Endometrium (tissue), 2 donors: ENCODE data around the gene CC2D2A.
"Not testable (repeated sequence)": the region's sequence is repeated elsewhere in the genome, so short reads cannot be mapped to it uniquely, and the experiment has no call there.

Experiments
- FAIRE-seq: peaks from 2 replicates; lab custom pipeline; 2012; peaks lifted over from hg19 to GRCh38; lab: Jason Lieb, UNC
- donor health status: control.
- donor health status: control.

Gene CC2D2A

DNA sequence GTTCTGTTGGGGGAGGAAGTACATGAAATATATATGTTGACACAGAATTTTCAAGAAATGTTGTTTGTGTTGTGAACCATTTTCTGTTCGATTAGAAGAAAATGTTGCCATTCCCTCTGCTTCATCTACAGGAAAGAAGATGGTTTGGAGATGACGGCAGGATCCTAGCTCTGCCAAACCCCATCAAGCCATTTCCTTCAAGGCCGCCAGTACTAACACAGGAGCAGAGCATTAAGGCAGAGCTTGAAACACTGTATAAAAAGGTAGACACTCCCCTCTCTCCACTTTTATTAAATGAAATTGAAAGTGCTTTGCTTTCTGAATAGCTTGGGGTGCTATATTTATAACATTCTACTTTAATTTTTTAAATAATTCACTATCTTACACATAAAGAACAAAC is 46.8 kb downstream of the CC2D2A start:
- FAIRE-seq: no peak

- FAIRE-seq: not testable (repeated sequence)
Observed at GRCh38 chr4:15517681-15518080, 48.0 kb downstream of the CC2D2A start.

DNA sequence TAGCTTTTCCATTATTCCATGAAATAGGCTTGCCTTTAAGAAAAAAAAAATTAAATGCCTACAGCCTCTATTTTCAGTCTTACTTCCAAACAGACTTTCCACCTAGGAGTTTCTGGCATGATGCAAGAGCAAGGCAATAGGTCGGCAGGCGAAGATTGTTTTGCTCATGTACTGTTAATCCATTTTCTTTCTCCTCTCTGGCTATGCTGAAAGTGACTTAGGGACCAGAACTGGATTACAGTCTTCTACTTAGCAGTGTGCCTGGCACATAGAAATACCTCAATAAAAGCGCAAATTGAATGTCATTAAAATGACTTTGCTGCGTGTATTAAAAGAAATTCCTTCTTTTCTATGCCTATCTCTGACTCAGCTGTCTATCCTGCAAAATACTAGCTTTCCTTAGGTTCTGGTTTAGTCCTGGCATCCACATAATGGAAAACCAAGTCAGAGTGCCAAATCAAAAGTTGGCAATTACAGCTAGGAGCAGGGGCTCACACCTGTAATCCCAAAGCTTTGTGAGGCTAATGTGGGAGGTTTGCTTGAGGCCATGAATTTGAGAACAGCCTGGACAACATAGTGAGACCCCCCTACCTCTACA is 51.9 kb downstream of the CC2D2A start:
- FAIRE-seq: no peak

DNA sequence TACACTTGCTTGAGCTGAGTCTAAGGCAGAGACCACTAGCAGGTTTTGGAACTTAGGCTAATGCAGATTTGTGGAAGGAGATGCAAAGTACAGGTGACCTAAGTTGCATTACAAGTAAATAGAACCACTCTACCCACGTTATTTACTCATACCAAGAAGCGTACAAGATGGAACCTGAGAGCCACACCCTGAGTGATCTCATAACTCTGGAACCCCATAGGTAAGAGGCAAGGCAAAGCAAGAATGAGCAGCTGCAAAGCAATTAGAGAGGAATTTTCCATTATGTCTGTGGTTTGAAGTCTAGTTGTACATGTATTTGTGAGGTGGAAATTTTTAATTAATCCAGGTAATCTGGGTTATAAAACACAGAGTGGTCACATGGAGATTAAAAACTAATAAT is 55.4 kb downstream of the CC2D2A start:
- FAIRE-seq: no peak

DNA sequence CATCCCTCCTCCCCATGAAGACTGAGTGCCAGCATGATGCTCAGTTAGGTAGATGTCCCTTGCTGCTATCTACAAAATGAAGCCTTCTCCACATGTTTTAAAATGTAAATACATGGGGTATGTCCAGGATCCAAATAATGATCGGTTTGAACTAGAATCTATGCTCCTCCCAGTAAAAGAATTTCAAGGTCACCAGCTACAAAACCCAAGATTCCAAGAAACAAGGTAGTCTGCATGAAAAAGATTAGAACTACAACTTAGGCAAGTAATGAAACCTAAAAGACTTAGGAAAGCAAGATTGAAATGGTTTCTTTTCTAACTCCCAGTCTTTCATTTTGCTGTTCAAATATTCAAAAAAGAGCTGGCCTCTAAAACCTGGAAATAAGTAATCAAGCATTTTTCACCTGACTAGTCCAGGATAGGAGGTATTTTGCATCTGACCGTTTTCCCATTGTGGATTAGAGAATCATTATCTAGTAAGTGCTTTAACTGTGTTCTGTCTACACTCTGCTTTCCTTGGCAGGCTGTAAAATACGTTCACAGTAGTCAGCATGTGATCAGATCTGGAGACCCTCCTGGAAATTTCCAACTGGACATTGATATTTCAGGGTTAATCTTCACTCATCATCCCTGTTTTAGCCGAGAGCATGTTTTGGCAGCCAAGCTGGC is 57.4 kb downstream of the CC2D2A start:
- no peak for FAIRE-seq

- no peak for FAIRE-seq
Observed at GRCh38 chr4:15531792-15532191, 62.1 kb downstream of the CC2D2A start.

DNA sequence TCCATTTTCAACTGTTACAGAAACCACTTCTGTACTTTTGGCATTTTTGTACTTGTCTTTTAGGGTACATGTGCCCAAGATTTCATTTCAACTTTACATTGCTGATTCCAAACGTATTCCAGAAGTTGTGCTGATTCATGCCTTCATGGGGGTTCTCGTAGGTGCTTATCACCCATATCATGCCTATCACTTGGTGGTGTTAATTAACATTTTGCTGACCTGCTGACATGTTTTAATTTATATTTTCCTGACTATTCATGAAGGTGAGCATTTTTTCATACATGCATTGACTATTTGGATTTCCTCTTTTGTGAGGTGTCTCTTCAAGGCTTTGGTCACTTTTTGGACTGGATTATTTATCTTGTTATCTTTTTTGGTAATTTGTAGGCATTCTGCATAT is 64.1 kb downstream of the CC2D2A start:
- FAIRE-seq: no peak

- no peak for FAIRE-seq
Observed at GRCh38 chr4:15535599-15535998, 65.9 kb downstream of the CC2D2A start.

DNA sequence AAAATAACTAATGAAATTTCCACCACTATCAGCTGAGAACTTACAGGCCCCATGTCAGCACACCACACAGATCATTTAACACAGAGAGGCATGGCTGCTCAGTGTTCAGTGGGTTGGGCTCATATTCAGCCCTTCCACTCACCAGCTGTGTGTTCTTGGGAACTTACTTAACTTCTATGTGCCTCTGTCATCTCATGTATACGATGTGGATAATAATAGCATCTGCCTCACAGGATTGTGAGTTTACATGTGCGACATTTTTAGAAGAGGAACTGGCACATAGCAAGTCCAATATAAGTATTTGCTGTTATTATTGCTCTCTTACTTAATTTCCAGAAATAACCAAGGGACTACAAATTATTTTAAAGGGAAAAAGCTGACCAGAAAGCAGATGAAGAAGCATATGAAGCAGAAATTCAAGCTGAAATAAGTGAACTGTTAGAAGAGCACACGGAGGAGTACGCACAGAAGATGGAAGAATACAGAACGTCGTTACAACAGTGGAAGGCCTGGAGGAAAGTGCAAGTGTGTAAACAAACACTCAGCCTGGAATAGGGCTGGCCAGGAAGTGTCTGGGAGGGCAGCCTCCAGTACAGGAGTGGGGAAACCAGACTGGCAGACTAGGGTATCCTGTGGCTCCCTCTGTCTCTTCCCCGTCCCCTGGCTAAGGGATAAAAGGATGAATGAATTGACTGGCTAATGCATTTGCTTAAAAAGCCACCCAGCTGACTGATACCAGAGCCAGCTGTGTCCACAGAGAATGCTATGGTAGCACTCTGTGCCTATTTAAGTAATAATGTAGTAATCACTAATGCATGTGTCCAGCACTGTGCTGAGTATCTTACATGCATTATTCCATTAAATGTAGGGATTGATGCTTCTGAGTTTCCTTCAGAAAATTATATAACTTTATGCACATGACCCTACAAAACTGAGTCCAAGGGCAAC is 67.1 kb downstream of the CC2D2A start:
- FAIRE-seq: no peak

DNA sequence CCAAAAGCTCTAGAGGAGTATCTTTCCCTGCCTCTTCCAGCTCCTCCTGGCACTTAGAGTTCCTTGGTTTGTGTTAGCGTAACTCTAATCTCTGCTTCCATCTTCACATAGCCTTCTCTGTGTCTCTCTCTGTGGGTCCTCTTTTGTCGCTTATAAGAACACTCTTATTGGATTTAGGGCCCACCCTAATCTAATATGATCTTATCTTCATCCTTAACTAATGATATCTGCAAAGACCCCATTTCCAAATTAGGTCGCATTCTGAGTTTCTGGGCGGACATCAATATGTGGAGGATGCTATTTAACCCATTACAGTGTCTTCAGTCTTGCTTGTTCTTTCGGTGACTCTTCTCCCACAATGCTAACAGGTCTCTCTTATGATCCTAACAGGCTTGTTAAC is 72.3 kb downstream of the CC2D2A start:
- no peak for FAIRE-seq

GRCh38 chr4:15542760-15543159 is 73.1 kb downstream of the CC2D2A start:
- no peak for FAIRE-seq

DNA sequence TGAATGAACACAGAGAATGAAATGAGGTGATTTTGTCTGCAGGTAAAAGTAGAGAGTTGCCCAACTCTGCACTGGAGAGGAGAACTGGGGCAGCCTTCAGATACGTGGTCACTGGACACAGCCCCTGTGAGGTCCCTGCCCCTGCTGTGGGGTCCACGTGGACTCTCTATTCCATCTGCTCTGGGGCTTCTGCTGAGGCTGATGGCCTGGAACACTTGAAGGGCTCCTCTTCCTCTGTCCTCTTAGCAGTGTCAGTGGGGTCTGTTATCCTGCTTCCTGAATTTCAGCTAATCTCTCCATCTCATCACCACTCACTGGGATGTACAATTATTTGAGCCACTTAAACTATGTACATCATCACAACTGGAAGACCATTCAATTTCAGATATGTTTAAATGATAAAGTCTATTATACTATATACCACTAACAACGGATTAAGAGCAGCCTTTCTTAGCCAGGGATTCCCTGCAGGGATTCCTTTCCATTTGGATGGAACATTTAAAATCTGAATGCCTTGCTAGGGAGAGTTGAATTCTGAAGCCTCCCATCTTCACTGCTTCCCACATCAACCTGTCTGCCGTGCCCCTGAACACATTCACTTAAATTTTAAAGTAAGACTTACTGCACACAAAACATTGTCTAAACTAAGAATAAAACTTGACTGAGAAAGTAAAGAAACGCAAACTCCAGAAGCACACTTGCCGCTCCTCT is 74.0 kb downstream of the CC2D2A start:
- FAIRE-seq: no peak

DNA sequence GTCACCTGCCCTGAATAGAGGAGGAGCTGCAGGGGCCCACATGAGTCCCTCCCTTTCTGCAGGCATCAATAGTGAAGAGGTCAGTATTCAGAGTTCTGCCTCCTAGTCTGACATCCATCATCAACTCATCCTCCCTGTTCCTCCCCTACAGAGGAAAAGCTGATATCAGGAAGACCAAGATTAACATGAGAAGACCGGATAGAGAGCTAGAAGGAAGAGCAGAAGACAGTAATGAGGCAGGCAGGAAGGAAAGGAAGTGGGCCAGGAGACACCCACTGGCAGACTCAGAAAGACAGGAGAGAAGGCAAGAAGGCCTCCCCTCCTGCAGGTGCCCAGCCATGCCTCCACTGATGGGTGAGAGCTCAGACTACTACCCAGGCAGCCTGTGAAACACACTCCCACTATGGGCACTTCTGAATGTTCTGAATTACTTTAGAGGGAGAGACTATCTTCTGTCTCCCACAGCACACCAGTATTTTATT is 74.6 kb downstream of the CC2D2A start:
- FAIRE-seq: no peak

GRCh38 chr4:15545371-15545770 is 75.7 kb downstream of the CC2D2A start:
- FAIRE-seq: no peak

GRCh38 chr4:15547392-15547791 is 77.7 kb downstream of the CC2D2A start:
- FAIRE-seq: no peak

DNA sequence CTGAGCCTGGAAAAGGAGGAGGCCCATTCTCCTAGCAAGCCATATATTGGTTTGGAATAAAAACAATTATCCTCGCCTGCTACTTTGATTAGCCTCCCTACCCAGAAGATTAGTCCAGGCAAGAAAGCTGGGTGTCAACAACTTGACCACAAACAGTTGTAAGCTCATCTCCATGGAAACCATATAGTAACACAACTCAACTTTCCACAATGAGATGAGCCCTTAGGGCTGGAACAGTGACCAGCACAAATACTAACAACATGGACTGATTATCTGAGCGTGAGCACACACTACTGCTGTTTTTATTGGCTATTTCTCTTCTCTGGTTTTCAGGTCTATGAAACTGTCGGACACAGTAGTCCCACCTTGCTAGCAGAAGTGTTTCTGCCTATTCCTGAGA is 80.8 kb downstream of the CC2D2A start:
- no peak for FAIRE-seq

DNA sequence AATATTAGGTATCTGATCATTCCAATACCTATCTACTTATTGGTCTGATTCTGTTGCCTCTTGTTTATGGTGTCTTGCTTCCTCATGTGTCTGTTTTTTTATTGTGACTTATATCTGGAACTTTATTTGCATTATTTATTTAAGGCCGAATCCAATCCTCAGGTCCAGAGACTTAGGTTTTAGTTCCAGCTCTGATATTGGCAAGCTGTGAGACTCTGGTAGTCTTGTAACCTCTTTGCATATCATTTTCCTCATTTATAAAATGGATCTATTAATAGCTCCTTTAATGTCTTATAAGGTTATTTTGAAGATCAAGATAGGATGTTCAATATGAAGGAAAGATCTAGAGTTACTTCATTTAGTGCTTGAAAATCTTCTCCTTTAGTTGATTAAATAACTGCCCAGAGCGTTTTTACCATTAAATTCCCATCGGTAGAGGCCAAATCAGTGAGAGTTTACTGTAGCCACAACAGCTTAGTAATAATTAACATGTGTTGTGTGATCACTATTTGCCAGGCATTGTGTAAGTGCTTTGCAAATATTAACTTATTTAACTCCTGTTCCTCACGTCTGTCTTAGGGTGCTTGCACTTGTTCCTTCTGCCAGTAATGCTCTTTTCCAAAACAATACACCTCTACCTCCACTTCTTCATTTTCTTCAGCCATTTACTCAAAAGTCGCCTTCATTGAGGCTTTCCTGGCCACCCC is 82.2 kb downstream of the CC2D2A start:
- no peak for FAIRE-seq

DNA sequence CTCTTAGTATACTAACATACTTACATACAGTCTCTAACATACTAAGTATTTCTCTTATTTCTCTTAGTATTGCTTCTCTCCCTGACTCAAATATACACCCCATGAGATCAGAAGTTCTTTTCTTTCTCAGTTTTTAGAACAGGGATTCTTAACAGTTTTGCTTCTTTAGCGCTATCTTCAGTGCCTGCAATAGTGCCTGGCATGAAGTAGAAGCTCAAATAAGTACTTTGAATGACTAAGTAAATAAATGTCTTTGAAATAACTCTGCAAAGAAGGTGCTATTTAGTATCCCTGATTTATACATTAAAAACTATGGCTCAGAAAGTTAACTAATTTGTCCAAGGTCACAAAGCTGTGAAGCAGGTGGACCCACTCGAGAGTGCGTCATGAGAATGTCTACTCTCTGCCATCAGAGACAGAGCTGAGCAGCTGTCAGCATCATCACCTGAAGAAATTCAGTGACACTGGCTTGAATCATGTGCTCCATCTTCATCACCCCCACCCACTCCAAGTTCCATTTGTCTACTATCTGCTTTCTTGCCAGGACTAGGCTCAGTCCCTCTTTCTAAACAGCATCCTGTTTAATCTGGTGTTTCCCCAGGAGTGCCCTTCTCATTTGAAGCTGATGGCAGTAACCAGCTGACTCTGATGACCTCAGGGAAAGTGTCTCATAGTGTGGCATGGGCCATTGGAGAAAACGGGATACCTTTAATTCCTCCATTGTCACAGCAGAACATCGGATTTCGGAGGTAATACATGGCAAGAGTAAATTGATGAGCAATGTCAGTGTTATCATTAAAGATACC is 83.1 kb downstream of the CC2D2A start:
- no peak for FAIRE-seq

- FAIRE-seq: no peak
Observed at GRCh38 chr4:15556511-15557092, 86.9 kb downstream of the CC2D2A start.

DNA sequence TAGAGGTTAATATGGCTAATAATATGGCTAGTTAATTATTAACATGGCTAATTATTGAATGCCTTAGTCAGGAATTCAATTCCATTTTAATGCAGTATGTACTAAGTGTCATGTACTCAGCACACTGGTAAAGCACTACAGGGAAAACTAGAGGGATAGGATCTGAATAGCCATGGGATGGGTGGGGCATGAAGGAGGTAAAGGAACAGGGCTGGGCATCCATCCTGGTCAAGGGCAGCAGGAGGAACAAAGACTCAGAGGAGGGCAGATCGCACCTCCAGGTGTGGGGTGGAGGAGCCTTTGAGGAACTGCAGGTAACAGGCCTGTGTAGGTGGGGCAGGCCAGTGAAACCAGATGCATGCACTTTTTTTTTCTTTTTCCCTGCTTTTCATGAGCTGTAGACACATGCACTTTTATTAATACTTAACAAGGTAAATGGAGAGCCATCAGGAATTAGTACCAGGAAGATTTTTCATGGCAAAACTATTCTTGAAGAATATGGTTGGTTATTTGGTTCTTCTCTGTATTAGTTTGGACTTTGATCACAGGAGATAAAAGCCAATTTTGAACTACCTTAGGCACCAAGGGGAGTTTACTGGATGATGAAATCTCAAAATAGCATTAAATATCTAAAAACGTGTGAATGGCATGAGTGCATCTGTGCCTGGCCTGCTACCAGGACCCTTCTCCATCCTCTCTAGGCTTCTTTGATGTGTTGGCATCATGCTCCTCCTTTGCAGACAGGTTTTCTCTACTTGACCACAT is 88.3 kb downstream of the CC2D2A start:
- no peak for FAIRE-seq
